Gastrocnemius medialis (tissue), 4 donors: ENCODE measurements around the gene LMF2.

Experiments
- POLR2A ChIP-seq, 2 donors: fragments of 450-650 bp; IDR thresholded peaks; one replicate each; pipeline ENCODE4 v1.6.1; 2017; ENCODE audit warnings: antibody characterized with exemption in 2 of 2, mild to moderate bottlenecking in 2 of 2, moderate library complexity in 2 of 2
- TF ChIP-seq, protein P1 (sequence below), 5 experiments: fragments of 450-650 bp in 3 of 5; fragments of 200-600 bp in 2 of 5; sonication (generic) in 2 of 5; IDR thresholded peaks in 4 of 5; conservative IDR thresholded peaks in 1 of 5; 1 replicate in 4 of 5; 2 replicates in 1 of 5; pipeline ENCODE4 v1.5.1; 2016 to 2019; ENCODE audit warnings: antibody characterized with exemption in 5 of 5, mild to moderate bottlenecking in 3 of 5, moderate library complexity in 3 of 5

- no peak for TF ChIP-seq POLR2A (IDR thresholded peaks at IDR 0.05)
- TF ChIP-seq, protein P1, sequence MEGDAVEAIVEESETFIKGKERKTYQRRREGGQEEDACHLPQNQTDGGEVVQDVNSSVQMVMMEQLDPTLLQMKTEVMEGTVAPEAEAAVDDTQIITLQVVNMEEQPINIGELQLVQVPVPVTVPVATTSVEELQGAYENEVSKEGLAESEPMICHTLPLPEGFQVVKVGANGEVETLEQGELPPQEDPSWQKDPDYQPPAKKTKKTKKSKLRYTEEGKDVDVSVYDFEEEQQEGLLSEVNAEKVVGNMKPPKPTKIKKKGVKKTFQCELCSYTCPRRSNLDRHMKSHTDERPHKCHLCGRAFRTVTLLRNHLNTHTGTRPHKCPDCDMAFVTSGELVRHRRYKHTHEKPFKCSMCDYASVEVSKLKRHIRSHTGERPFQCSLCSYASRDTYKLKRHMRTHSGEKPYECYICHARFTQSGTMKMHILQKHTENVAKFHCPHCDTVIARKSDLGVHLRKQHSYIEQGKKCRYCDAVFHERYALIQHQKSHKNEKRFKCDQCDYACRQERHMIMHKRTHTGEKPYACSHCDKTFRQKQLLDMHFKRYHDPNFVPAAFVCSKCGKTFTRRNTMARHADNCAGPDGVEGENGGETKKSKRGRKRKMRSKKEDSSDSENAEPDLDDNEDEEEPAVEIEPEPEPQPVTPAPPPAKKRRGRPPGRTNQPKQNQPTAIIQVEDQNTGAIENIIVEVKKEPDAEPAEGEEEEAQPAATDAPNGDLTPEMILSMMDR (IDR thresholded peaks at IDR 0.05 in 4 of 5, conservative IDR thresholded peaks at IDR 0.05 in 1 of 5), result no peak
These were observed 23.0 kb upstream of the LMF2 start for GRCh38 chr22:50530580-50530876.
